ENCODE results near the gene SCYL2.

- TF ChIP-seq ZNF274 (IDR thresholded peaks at IDR 0.05; ENCODE audit: low read length) (no peak), ZNF274 (tag by site-specific recombination; IDR thresholded peaks at IDR 0.05; ENCODE audit: borderline replicate concordance) (no peak), CTCF (tag by site-specific recombination; IDR thresholded peaks at IDR 0.05) (no peak), ZSCAN4 (tag by site-specific recombination; IDR thresholded peaks at IDR 0.05) (no peak)
Observed at GRCh38 chr12:100356644-100357223, 89.8 kb downstream of the SCYL2 start, which contains the start of gene SLC17A8.

All from HEK293 (cell line).